Osteocyte (in vitro differentiated cells): ENCODE data around the gene SSBP4. TPM values are rescaled to one million over a fixed set of nuclear protein-coding genes. Genes with fewer than 3 reads are reported as not detected.

Experiments
- DNase-seq: peaks from one replicate; pipeline ENCODE4 v3.0.0; 2021; ENCODE audit warnings: mixed read lengths; ENCODE audit not compliant: unreplicated experiment; ENCODE audit errors: extremely low spot score
- H3K27ac Mint-ChIP-seq: one replicate; pipeline ENCODE4 v1.8.0; 2021; ENCODE audit warnings: mild to moderate bottlenecking, mixed read lengths; ENCODE audit not compliant: unreplicated experiment
- H3K27me3 Mint-ChIP-seq: one replicate; pipeline ENCODE4 v1.8.0; 2021; ENCODE audit warnings: mixed read lengths; ENCODE audit not compliant: unreplicated experiment
- H3K36me3 Mint-ChIP-seq: one replicate; pipeline ENCODE4 v1.8.0; 2021; ENCODE audit warnings: mixed read lengths; ENCODE audit not compliant: unreplicated experiment
- H3K4me1 Mint-ChIP-seq: one replicate; pipeline ENCODE4 v1.8.0; 2021; ENCODE audit warnings: mixed read lengths; ENCODE audit not compliant: unreplicated experiment
- H3K4me3 Mint-ChIP-seq: one replicate; pipeline ENCODE4 v1.8.0; 2021; ENCODE audit warnings: mild to moderate bottlenecking, moderate library complexity, mixed read lengths; ENCODE audit not compliant: unreplicated experiment
- H3K9me3 Mint-ChIP-seq: one replicate; pipeline ENCODE4 v1.8.0; 2021; ENCODE audit warnings: mixed read lengths; ENCODE audit not compliant: unreplicated experiment
- long read RNA-seq: library from polyadenylated mRNA; unstranded; transcript quantifications from one replicate; pipeline ENCODE4 v2.0.0, GENCODE V29; 2021
- total RNA-seq: library from RNA; stranded (reverse); gene quantifications from 2 replicates; pipeline ENCODE4 v1.2.1, GENCODE V29; 2021
- TF ChIP-seq, protein P1 (sequence below): fragments of 200-600 bp; sonication (generic); IDR thresholded peaks from 2 replicates; pipeline ENCODE4 v1.5.0; 2021; ENCODE audit warnings: antibody characterized with exemption, mild to moderate bottlenecking, moderate library complexity

Gene SSBP4
- 82.9 and 102 TPM in 2 replicates for total RNA-seq
- long read RNA-seq, partial matches to known transcripts, result 2 of 2 reads
- long read RNA-seq, other reads (novel, unspliced or antisense), result 0 of 2 reads

DNA sequence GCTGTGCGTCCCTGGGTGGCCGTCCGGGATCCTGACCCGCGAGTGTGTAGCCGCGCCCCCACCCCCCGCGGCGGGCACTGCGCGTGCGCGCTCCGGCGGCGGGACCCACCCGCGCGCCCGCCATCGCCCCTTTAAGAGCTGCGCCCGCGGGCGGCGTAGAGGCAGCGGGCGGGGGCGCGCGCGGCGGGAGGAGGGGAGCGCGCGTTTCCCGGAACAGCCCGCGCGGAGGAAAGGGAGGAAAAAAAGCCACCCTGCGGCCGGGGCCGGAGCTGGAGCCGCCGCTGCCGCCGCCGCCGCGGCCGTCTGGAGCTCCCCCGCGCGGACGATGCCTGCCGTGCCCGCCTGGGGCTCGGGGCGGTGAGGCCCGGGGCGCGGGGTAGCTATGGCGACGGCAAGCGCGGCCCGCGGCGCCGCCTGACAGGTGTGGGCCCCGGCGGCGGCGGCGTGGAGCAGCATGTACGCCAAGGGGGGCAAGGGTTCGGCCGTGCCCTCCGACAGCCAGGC lies at the start of gene SSBP4:
Gene SSBP4, plus strand, starts transcription at position 204 of the 504 bp plus-strand sequence. Its CDS starts 251 bp downstream, at position 455.
- Mint-ChIP-seq H3K4me3 (peak within 1 kb of the TSS; percentile 81), H3K4me1 (peaks cover 72% of the 10 kb centered on the region), H3K27me3 (no peaks in the 10 kb centered on the region), H3K27ac (peak within 1 kb of the TSS; percentile 91), H3K36me3 (peaks cover 3% of the 10 kb centered on the region), H3K9me3 (no peaks in the 10 kb centered on the region)
- TF ChIP-seq, protein P1, sequence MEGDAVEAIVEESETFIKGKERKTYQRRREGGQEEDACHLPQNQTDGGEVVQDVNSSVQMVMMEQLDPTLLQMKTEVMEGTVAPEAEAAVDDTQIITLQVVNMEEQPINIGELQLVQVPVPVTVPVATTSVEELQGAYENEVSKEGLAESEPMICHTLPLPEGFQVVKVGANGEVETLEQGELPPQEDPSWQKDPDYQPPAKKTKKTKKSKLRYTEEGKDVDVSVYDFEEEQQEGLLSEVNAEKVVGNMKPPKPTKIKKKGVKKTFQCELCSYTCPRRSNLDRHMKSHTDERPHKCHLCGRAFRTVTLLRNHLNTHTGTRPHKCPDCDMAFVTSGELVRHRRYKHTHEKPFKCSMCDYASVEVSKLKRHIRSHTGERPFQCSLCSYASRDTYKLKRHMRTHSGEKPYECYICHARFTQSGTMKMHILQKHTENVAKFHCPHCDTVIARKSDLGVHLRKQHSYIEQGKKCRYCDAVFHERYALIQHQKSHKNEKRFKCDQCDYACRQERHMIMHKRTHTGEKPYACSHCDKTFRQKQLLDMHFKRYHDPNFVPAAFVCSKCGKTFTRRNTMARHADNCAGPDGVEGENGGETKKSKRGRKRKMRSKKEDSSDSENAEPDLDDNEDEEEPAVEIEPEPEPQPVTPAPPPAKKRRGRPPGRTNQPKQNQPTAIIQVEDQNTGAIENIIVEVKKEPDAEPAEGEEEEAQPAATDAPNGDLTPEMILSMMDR, result peak; percentile 47
- peak; percentile 93 for DNase-seq

DNA sequence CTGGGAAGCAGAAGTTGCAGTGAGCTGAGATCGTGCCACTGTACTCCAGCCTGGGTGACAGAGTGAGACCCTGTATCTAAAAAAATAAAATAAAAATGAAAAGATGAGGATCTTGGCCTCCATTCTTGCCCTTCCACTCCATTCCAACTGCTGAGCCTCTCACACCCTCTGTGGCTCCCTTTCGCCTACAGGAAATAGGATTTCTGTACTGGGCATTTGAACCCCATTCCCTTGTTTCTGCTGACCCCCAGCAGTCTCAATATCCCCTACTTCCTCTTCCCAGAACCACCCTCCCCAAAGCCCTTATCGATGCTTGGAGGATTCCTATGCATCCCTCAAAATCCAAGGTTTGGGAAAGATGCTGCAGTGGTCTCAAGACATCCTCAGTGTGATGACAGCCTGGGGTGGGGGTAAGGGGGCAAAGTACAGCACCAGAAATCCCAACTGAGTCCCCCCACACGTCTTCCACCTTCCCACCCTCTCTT lies 45.7 kb upstream of the SSBP4 start:
- Mint-ChIP-seq H3K9me3 (no peaks in the 10 kb centered on the region), H3K36me3 (no peaks in the 10 kb centered on the region), H3K4me1 (peaks cover 41% of the 10 kb centered on the region), H3K27ac (peak overlapping the region; percentile 98), H3K27me3 (no peaks in the 10 kb centered on the region), H3K4me3 (no peak overlapping the region)
- DNase-seq, result no peak
- TF ChIP-seq, protein P1, result no peak

DNA sequence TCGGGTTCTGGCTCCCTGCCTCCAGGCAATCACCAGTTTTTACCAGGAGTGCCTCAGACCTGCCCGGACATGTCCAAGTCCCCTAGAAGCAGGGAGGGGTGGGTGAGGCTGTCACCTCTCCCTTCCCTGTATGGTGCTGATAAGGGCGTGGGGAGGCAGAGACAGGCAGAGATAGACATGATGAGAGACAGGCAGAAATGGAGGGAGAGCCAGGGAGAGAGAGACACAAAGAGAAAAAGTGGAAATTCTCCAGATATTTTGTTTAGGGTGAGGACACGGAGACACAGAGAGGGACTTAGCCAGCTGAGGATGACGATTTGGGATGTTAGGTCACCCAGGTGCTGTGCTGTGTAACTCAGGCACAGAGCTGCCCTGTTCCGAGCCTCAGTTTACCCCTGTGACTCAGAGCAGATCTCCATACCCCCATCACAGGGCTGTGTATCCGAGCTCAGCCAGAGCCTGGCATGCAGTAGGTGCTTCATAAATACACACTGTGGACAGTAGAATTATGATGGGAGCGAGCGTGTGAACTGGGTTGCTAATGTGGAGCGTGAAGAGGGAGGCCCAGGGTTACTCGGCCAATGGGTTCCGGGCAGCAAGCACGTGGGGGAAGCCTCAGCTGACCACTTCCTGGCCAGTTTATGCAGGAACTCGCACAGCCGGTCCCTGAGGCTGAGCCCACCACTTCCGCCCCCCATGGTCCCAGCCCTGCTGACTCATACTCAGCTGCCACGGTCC lies 45.1 kb upstream of the SSBP4 start:
- no peaks in the 10 kb centered on the region for H3K27me3 Mint-ChIP-seq
- H3K9me3 Mint-ChIP-seq, result no peaks in the 10 kb centered on the region
- H3K27ac Mint-ChIP-seq, result peak overlapping the region; percentile 98
- peaks cover 46% of the 10 kb centered on the region for H3K4me1 Mint-ChIP-seq
- DNase-seq, result peak; percentile 95
- H3K4me3 Mint-ChIP-seq, result no peak overlapping the region
- no peaks in the 10 kb centered on the region for H3K36me3 Mint-ChIP-seq
- TF ChIP-seq, protein P1, result no peak

DNA sequence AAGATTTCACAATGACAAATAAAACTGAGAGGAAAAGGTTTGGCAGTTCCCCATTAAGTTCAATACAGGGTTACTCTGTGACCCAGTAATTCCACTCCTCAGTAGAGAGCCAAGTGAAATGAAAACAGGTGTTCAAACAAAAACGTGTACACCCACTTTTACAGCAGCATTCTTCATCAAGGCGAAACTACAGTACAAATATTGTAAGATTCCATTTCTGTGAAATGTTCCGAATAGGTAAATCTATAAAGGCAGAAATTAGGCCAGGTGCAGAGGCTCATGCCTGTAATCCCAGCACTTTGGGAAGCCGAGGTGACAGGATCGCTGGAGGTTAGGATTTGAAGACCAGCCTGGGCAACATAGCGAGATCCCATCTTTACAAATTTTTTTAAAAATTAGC lies 42.2 kb upstream of the SSBP4 start:
- Mint-ChIP-seq H3K4me3 (no peak overlapping the region), H3K27ac (peak overlapping the region; percentile 87), H3K9me3 (no peaks in the 10 kb centered on the region), H3K4me1 (peaks cover 49% of the 10 kb centered on the region), H3K27me3 (no peaks in the 10 kb centered on the region), H3K36me3 (no peaks in the 10 kb centered on the region)
- no peak for DNase-seq
- TF ChIP-seq, protein P1, result no peak
